ENCODE measurements around the gene LRP4.

DNA sequence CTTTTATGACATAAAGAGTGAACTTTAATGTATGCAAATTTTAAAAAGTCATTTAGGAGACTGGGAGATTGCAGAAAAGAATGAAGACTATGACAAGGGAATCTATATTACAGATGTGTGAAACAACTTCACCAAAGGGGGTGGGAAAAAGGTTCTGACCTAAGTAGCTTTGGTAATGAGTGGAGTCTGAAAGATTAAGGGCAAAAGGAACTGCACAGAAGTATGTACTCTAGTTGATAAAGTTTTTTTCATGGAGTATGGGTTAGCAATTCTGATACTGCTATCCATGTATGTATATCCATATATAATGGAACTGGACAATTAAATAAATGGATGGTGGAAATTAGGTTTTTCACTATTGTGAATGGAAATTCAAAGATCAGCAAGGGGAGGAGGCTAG, 81.5 kb downstream of the LRP4 start:
- TF ChIP-seq, protein P1, sequence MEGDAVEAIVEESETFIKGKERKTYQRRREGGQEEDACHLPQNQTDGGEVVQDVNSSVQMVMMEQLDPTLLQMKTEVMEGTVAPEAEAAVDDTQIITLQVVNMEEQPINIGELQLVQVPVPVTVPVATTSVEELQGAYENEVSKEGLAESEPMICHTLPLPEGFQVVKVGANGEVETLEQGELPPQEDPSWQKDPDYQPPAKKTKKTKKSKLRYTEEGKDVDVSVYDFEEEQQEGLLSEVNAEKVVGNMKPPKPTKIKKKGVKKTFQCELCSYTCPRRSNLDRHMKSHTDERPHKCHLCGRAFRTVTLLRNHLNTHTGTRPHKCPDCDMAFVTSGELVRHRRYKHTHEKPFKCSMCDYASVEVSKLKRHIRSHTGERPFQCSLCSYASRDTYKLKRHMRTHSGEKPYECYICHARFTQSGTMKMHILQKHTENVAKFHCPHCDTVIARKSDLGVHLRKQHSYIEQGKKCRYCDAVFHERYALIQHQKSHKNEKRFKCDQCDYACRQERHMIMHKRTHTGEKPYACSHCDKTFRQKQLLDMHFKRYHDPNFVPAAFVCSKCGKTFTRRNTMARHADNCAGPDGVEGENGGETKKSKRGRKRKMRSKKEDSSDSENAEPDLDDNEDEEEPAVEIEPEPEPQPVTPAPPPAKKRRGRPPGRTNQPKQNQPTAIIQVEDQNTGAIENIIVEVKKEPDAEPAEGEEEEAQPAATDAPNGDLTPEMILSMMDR (conservative IDR thresholded peaks at IDR 0.05; ENCODE audit: low read length): no peak
- TF ChIP-seq EZH2phosphoT487 (IDR thresholded peaks at IDR 0.05; ENCODE audit: borderline replicate concordance): no peak

Data from Loucy (cell line).